ENCODE measurements around the gene THAP4.

Gene THAP4

GRCh38 chr2:241673797-241674725 lies 37.1 kb upstream of the THAP4 start:
- no peak overlapping the region for H3K27ac ChIP-seq (ENCODE audit: low read length)

DNA sequence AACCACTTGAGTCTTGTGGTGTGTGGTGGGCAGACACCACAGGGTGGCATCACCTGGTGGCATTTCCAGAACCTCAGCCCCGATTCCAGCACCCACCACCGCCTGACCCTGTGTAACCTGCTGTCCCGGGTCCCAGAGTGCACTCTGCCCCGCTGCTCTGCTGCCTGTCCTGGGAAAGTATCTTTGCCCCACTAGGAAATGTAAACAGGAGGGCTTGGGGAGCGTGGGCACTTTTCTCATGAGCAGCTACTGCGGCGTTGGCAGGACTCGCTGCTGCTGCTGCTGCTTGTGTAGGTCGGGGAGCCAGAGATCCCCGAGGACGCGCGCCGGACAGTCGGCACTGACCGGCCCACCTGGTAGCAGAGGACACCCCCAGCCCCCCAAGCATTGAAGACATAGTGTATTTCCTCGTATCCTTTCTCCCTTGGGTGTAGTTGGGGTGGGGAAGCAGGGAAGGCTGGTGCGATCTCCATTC lies 36.3 kb upstream of the THAP4 start:
- no peak for DNase-seq
- no peak overlapping the region for H3K9ac ChIP-seq (ENCODE audit: low read length)
- H4K20me1 ChIP-seq (ENCODE audit: insufficient read depth, low read length), result no peaks in the 10 kb centered on the region
- H3K9me3 ChIP-seq (replicated peaks; ENCODE audit: insufficient read depth, low read length), result no peaks in the 10 kb centered on the region
- H3K4me1 ChIP-seq (ENCODE audit: low read length), result no peaks in the 10 kb centered on the region
- no peak overlapping the region for H2AFZ ChIP-seq (ENCODE audit: low read length)
- no peak overlapping the region for H3K4me3 ChIP-seq (ENCODE audit: low read length)
- no peaks in the 10 kb centered on the region for H3F3A ChIP-seq (ENCODE audit: insufficient read depth, low read length)
- H3K27me3 ChIP-seq (replicated peaks; ENCODE audit: insufficient read depth, low read length), result no peaks in the 10 kb centered on the region
- H3K27ac ChIP-seq (ENCODE audit: low read length), result no peak overlapping the region
- TF ChIP-seq EZH2phosphoT487 (IDR thresholded peaks at IDR 0.05; ENCODE audit: low read length) (no peak), EZH2 (optimal IDR thresholded peaks at IDR 0.05; ENCODE audit: low read depth, low read length) (no peak)
- TF ChIP-seq, protein P1, sequence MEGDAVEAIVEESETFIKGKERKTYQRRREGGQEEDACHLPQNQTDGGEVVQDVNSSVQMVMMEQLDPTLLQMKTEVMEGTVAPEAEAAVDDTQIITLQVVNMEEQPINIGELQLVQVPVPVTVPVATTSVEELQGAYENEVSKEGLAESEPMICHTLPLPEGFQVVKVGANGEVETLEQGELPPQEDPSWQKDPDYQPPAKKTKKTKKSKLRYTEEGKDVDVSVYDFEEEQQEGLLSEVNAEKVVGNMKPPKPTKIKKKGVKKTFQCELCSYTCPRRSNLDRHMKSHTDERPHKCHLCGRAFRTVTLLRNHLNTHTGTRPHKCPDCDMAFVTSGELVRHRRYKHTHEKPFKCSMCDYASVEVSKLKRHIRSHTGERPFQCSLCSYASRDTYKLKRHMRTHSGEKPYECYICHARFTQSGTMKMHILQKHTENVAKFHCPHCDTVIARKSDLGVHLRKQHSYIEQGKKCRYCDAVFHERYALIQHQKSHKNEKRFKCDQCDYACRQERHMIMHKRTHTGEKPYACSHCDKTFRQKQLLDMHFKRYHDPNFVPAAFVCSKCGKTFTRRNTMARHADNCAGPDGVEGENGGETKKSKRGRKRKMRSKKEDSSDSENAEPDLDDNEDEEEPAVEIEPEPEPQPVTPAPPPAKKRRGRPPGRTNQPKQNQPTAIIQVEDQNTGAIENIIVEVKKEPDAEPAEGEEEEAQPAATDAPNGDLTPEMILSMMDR (IDR thresholded peaks at IDR 0.05; ENCODE audit: low read length), result no peak
- H3K79me2 ChIP-seq (ENCODE audit: low read length), result no peaks in the 10 kb centered on the region
- no peaks in the 10 kb centered on the region for H3K9me2 ChIP-seq (replicated peaks; ENCODE audit: insufficient read depth, low read length)
- H3K36me3 ChIP-seq (replicated peaks; ENCODE audit: insufficient read depth, low read length), result no peaks in the 10 kb centered on the region
- no peak overlapping the region for H3K4me2 ChIP-seq (ENCODE audit: low read depth, low read length)

More at GRCh38 chr2:241673797-241674725, 37.1 kb upstream of the THAP4 start:
- Histone ChIP-seq H3K9me3 (replicated peaks; ENCODE audit: insufficient read depth, low read length) (no peaks in the 10 kb centered on the region), H3K4me3 (ENCODE audit: low read length) (no peak overlapping the region), H2AFZ (ENCODE audit: low read length) (no peak overlapping the region), H3K9me2 (replicated peaks; ENCODE audit: insufficient read depth, low read length) (no peaks in the 10 kb centered on the region), H3F3A (ENCODE audit: insufficient read depth, low read length) (no peaks in the 10 kb centered on the region), H3K79me2 (ENCODE audit: low read length) (no peaks in the 10 kb centered on the region), H3K4me2 (ENCODE audit: low read depth, low read length) (no peak overlapping the region), H3K27me3 (replicated peaks; ENCODE audit: insufficient read depth, low read length) (no peaks in the 10 kb centered on the region), H4K20me1 (ENCODE audit: insufficient read depth, low read length) (no peaks in the 10 kb centered on the region), H3K9ac (ENCODE audit: low read length) (no peak overlapping the region), H3K36me3 (replicated peaks; ENCODE audit: insufficient read depth, low read length) (no peaks in the 10 kb centered on the region; the same call in 1 of the 2 replicates), H3K4me1 (ENCODE audit: low read length) (no peaks in the 10 kb centered on the region)
- TF ChIP-seq, protein P1 (IDR thresholded peaks at IDR 0.05; ENCODE audit: low read length), result no peak
- no peak for TF ChIP-seq EZH2phosphoT487 (IDR thresholded peaks at IDR 0.05; ENCODE audit: low read length)
- TF ChIP-seq EZH2 (optimal IDR thresholded peaks at IDR 0.05; ENCODE audit: low read depth, low read length), result no peak
- no peak for DNase-seq

DNA sequence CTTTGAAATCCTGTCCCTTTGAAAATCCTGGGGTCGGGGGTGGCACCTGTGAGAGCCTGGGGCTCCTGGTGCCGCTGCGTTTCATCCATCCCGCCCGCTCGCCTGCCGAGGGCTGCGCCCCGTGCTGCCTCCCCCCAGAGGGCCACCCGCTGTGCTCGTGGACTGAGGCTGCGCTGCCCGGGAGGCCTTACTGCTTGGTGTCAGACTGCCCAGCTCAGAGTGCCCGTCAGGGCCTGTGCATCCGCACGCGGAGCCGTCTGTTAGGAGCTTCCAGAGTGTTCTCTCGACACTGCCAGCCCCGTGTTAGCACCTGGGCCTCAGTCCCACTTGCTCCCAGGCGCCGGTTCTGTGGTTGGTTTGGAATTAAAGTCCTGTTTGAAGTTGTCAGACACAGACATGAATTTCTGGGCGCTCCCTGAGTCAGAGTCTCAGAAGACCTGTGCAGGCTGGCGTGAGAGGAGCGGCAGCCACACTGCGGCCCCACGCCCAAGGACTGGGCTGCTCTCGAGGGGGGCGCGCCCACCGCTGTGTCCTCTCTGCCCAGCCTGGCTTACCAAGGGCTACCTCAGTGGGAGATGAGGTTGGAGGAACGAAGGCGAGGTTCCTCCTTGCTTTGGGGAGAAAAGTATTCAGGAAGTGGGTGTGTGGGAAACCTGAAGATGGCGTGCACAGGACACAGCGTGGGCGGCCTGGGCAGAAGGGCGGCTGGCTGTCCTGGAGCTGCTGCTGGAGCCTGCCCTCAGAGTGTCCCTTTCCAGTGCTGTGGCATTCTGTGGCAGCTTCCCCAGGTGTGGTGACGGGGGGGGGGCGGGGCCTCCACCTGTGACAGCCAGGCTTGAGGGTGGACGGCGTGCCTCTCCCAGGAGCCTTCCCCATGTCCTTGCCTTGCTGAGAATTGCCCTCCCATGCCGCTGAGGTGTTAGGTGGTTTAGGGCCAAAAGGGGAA lies 35.6 kb upstream of the THAP4 start:
- Histone ChIP-seq H3K9ac (ENCODE audit: low read length) (no peak overlapping the region), H3K9me2 (replicated peaks; ENCODE audit: insufficient read depth, low read length) (no peaks in the 10 kb centered on the region), H3K36me3 (replicated peaks; ENCODE audit: insufficient read depth, low read length) (no peaks in the 10 kb centered on the region), H3K27me3 (replicated peaks; ENCODE audit: insufficient read depth, low read length) (no peaks in the 10 kb centered on the region), H3K27ac (ENCODE audit: low read length) (no peak overlapping the region), H3K79me2 (ENCODE audit: low read length) (no peaks in the 10 kb centered on the region), H3K4me2 (ENCODE audit: low read depth, low read length) (no peak overlapping the region), H3F3A (ENCODE audit: insufficient read depth, low read length) (no peaks in the 10 kb centered on the region), H3K9me3 (replicated peaks; ENCODE audit: insufficient read depth, low read length) (no peaks in the 10 kb centered on the region), H4K20me1 (ENCODE audit: insufficient read depth, low read length) (no peaks in the 10 kb centered on the region), H2AFZ (ENCODE audit: low read length) (no peak overlapping the region), H3K4me1 (ENCODE audit: low read length) (no peaks in the 10 kb centered on the region), H3K4me3 (ENCODE audit: low read length) (no peak overlapping the region)
- DNase-seq, result no peak
- TF ChIP-seq EZH2phosphoT487 (IDR thresholded peaks at IDR 0.05; ENCODE audit: low read length) (no peak), EZH2 (optimal IDR thresholded peaks at IDR 0.05; ENCODE audit: low read depth, low read length) (no peak)
- TF ChIP-seq, protein P1 (IDR thresholded peaks at IDR 0.05; ENCODE audit: low read length), result no peak

Data from MM.1S (cell line).